ENCODE measurements around the gene PAK4.

The PAK4 gene

GRCh38 chr19:39200066-39200802 lies 74.6 kb downstream of the PAK4 start:
- Histone ChIP-seq H3K4me2 (no peak overlapping the region), H3K27me3 (ENCODE audit: insufficient read depth, low read depth) (peaks cover 11% of the 10 kb centered on the region; the same call in 1 of the 2 replicates), H3K27ac (no peak overlapping the region), H3K4me1 (ENCODE audit: low read depth, poor library complexity, severe bottlenecking) (no peaks in the 10 kb centered on the region), H3K9ac (no peak overlapping the region), H3K4me3 (IDR thresholded peaks at IDR 0.05; ENCODE audit: insufficient read depth, low read depth, low read length) (no peak overlapping the region), H3K36me3 (ENCODE audit: insufficient read depth) (no peaks in the 10 kb centered on the region), H2AFZ (ENCODE audit: low read depth) (no peak overlapping the region), H4K20me1 (ENCODE audit: insufficient read depth) (no peaks in the 10 kb centered on the region), H3K79me2 (ENCODE audit: insufficient read depth, low read depth) (no peaks in the 10 kb centered on the region)
- no peak for TF ChIP-seq CTCF (conservative IDR thresholded peaks at IDR 0.05; ENCODE audit: low read depth, low read length)

GRCh38 chr19:39200803-39201115 lies 75.2 kb downstream of the PAK4 start:
- H3K27me3 ChIP-seq (ENCODE audit: insufficient read depth, low read depth) = peaks cover 11% of the 10 kb centered on the region; the same call in 1 of the 2 replicates

GRCh38 chr19:39202998-39203355 lies 77.4 kb downstream of the PAK4 start:
- no peaks in the 10 kb centered on the region for H3K79me2 ChIP-seq (ENCODE audit: insufficient read depth, low read depth)
- no peak for TF ChIP-seq CTCF (conservative IDR thresholded peaks at IDR 0.05; ENCODE audit: low read depth, low read length)
- no peak overlapping the region for H2AFZ ChIP-seq (ENCODE audit: low read depth)
- peaks cover 3% of the 10 kb centered on the region; the same call in 1 of the 2 replicates for H3K27me3 ChIP-seq (ENCODE audit: insufficient read depth, low read depth)
- H4K20me1 ChIP-seq (ENCODE audit: insufficient read depth) = no peaks in the 10 kb centered on the region
- H3K27ac ChIP-seq = no peak overlapping the region
- H3K36me3 ChIP-seq (ENCODE audit: insufficient read depth) = no peaks in the 10 kb centered on the region
- H3K4me3 ChIP-seq (IDR thresholded peaks at IDR 0.05; ENCODE audit: insufficient read depth, low read depth, low read length) = no peak overlapping the region
- H3K9ac ChIP-seq = no peak overlapping the region
- H3K4me1 ChIP-seq (ENCODE audit: low read depth, poor library complexity, severe bottlenecking) = no peaks in the 10 kb centered on the region
- H3K4me2 ChIP-seq = no peak overlapping the region

More at GRCh38 chr19:39200803-39201115, 75.2 kb downstream of the PAK4 start:
- H3K4me1 ChIP-seq (ENCODE audit: low read depth, poor library complexity, severe bottlenecking) = no peaks in the 10 kb centered on the region
- no peak overlapping the region for H3K27ac ChIP-seq
- H3K4me3 ChIP-seq (IDR thresholded peaks at IDR 0.05; ENCODE audit: insufficient read depth, low read depth, low read length) = no peak overlapping the region
- H4K20me1 ChIP-seq (ENCODE audit: insufficient read depth) = no peaks in the 10 kb centered on the region
- H2AFZ ChIP-seq (ENCODE audit: low read depth) = no peak overlapping the region
- H3K79me2 ChIP-seq (ENCODE audit: insufficient read depth, low read depth) = no peaks in the 10 kb centered on the region
- no peak overlapping the region for H3K4me2 ChIP-seq
- no peak for TF ChIP-seq CTCF (conservative IDR thresholded peaks at IDR 0.05; ENCODE audit: low read depth, low read length)
- H3K36me3 ChIP-seq (ENCODE audit: insufficient read depth) = no peaks in the 10 kb centered on the region
- no peak overlapping the region for H3K9ac ChIP-seq

GRCh38 chr19:39203372-39204341 lies 78.1 kb downstream of the PAK4 start, which contains the start of gene SYCN:
TSS of gene SYCN (minus strand) at chr19:39204263. CDS start at chr19:39204254, 9 bp downstream.
- TF ChIP-seq CTCF (conservative IDR thresholded peaks at IDR 0.05; ENCODE audit: low read depth, low read length) = no peak
- Histone ChIP-seq H3K79me2 (ENCODE audit: insufficient read depth, low read depth) (no peaks in the 10 kb centered on the region), H3K27me3 (ENCODE audit: insufficient read depth, low read depth) (no peaks in the 10 kb centered on the region; the same call in 1 of the 2 replicates), H3K4me3 (IDR thresholded peaks at IDR 0.05; ENCODE audit: insufficient read depth, low read depth, low read length) (no peak within 1 kb of the TSS), H3K9ac (no peak within 1 kb of the TSS), H4K20me1 (ENCODE audit: insufficient read depth) (no peaks in the 10 kb centered on the region), H3K4me2 (no peak within 1 kb of the TSS), H3K27ac (no peak within 1 kb of the TSS), H3K4me1 (ENCODE audit: low read depth, poor library complexity, severe bottlenecking) (no peaks in the 10 kb centered on the region), H3K36me3 (ENCODE audit: insufficient read depth) (no peaks in the 10 kb centered on the region), H2AFZ (ENCODE audit: low read depth) (no peak within 1 kb of the TSS)

Measured in KMS-11 (cell line).